Tibial nerve (tissue), 4 donors: ENCODE results near the gene SEMA3A. TPM values are rescaled to one million over a fixed set of nuclear protein-coding genes. Genes with fewer than 3 reads are reported as not detected.

Experiments
- DNase-seq, 2 donors: peaks; one replicate each; pipeline ENCODE4 v3.0.0-alpha.2; 2019; ENCODE audit warnings: low spot score in 2 of 2
- H3K27ac ChIP-seq, 4 donors: fragments of 200-600 bp; sonication (generic) in 3 of 4; one replicate each; pipeline ENCODE4 v1.5.1; 2017 to 2019; ENCODE audit warnings: mild to moderate bottlenecking in 1 of 4
- H3K27me3 ChIP-seq, 2 donors: fragments of 200-600 bp; sonication (generic) in 1 of 2; one replicate each; pipeline versions ENCODE4 v1.5.1 to v1.6.0; 2017 to 2019
- H3K36me3 ChIP-seq, 3 donors: fragments of 200-600 bp; sonication (generic); one replicate each; pipeline ENCODE4 v1.5.1; 2018 to 2019
- H3K4me1 ChIP-seq, 4 donors: fragments of 200-600 bp; sonication (generic) in 3 of 4; one replicate each; pipeline ENCODE4 v1.5.1; 2017 to 2019
- H3K4me3 ChIP-seq, 4 donors: fragments of 200-600 bp; sonication (generic) in 3 of 4; one replicate each; pipeline ENCODE4 v1.5.1; 2017 to 2019; ENCODE audit warnings: mild to moderate bottlenecking in 1 of 4, moderate library complexity in 1 of 4
- H3K9me3 ChIP-seq, 4 donors: fragments of 200-600 bp; sonication (generic) in 3 of 4; one replicate each; pipeline ENCODE4 v1.5.1; 2017 to 2019
- CTCF ChIP-seq, 5 experiments: fragments of 200-600 bp in 3 of 5; fragments of 450-650 bp in 2 of 5; sonication (generic) in 3 of 5; IDR thresholded peaks; one replicate each; pipeline ENCODE4 v1.5.1; 2016 to 2019; ENCODE audit warnings: antibody characterized with exemption in 5 of 5, mild to moderate bottlenecking in 3 of 5, moderate library complexity in 2 of 5
- EP300 ChIP-seq, 2 donors: sonication (generic); formaldehyde crosslinking; IDR thresholded peaks; one replicate each; pipeline ENCODE4 v1.6.1; 2017; ENCODE audit warnings: antibody characterized with exemption in 2 of 2, mild to moderate bottlenecking in 1 of 2
- POLR2A ChIP-seq, 2 donors: fragments of 450-650 bp; IDR thresholded peaks; one replicate each; pipeline ENCODE4 v1.6.1; 2017; ENCODE audit warnings: antibody characterized with exemption in 2 of 2, mild to moderate bottlenecking in 2 of 2, moderate library complexity in 2 of 2
- WGBS, 2 donors: methylation state at CpG; one replicate each; pipeline ENCODE4 v1.1.5; 2018; 5-methylcytosine and 5-hydroxymethylcytosine counted together
- total RNA-seq, 4 donors: library from RNA; depleted of rRNA; stranded (reverse); fragments of >200 nt; gene quantifications; one replicate each; pipeline ENCODE4 v1.1.0, GENCODE V29; 2016

Gene SEMA3A
- total RNA-seq, 4 donors from 2014 or later: 2.9 to 9.3 (median 6.8) TPM

- Histone ChIP-seq H3K4me3 (no peak overlapping the region), H3K36me3 (no peaks in the 10 kb centered on the region), H3K27ac (no peak overlapping the region), H3K4me1 (no peaks in the 10 kb centered on the region), H3K9me3 (no peaks in the 10 kb centered on the region), H3K27me3 (no peaks in the 10 kb centered on the region)
- WGBS, 2 donors: 71% methylated on average over 3 of the region's 3 CpGs
- no peak for DNase-seq
- no peak for TF ChIP-seq POLR2A (IDR thresholded peaks at IDR 0.05)
- TF ChIP-seq EP300 (IDR thresholded peaks at IDR 0.05): no peak
- no peak for TF ChIP-seq CTCF (IDR thresholded peaks at IDR 0.05)
These were observed 89.8 kb downstream of the SEMA3A start for GRCh38 chr7:84104826-84105225.

GRCh38 chr7:84102213-84102612 is 92.4 kb downstream of the SEMA3A start:
- no peaks in the 10 kb centered on the region for H3K9me3 ChIP-seq
- TF ChIP-seq POLR2A (IDR thresholded peaks at IDR 0.05) (no peak), CTCF (IDR thresholded peaks at IDR 0.05) (no peak), EP300 (IDR thresholded peaks at IDR 0.05) (no peak)
- no peak overlapping the region for H3K4me3 ChIP-seq
- DNase-seq: no peak
- no peaks in the 10 kb centered on the region for H3K4me1 ChIP-seq
- H3K36me3 ChIP-seq: no peaks in the 10 kb centered on the region
- WGBS, 2 donors: 85% methylated on average over 1 of the region's 1 CpG
- no peaks in the 10 kb centered on the region for H3K27me3 ChIP-seq
- H3K27ac ChIP-seq: no peak overlapping the region

- Histone ChIP-seq H3K9me3 (no peaks in the 10 kb centered on the region), H3K27me3 (no peaks in the 10 kb centered on the region), H3K4me1 (no peaks in the 10 kb centered on the region), H3K27ac (no peak overlapping the region), H3K36me3 (no peaks in the 10 kb centered on the region), H3K4me3 (no peak overlapping the region)
- 94 to 97% methylated on average over 1 of the region's 1 CpG for WGBS, 2 donors
- TF ChIP-seq CTCF (IDR thresholded peaks at IDR 0.05) (no peak), EP300 (IDR thresholded peaks at IDR 0.05) (no peak), POLR2A (IDR thresholded peaks at IDR 0.05) (no peak)
- DNase-seq: no peak
These were observed 93.7 kb downstream of the SEMA3A start for GRCh38 chr7:84100866-84101265.

GRCh38 chr7:84095971-84096370 is 98.6 kb downstream of the SEMA3A start:
- WGBS, 2 donors: 62 to 72% methylated on average over 2 of the region's 2 CpGs
- no peak for DNase-seq
- Histone ChIP-seq H3K36me3 (no peaks in the 10 kb centered on the region), H3K4me1 (no peaks in the 10 kb centered on the region), H3K4me3 (no peak overlapping the region), H3K27me3 (no peaks in the 10 kb centered on the region), H3K27ac (no peak overlapping the region), H3K9me3 (no peaks in the 10 kb centered on the region)
- TF ChIP-seq CTCF (IDR thresholded peaks at IDR 0.05) (no peak), EP300 (IDR thresholded peaks at IDR 0.05) (no peak), POLR2A (IDR thresholded peaks at IDR 0.05) (no peak)

- no peak for TF ChIP-seq POLR2A (IDR thresholded peaks at IDR 0.05)
- TF ChIP-seq EP300 (IDR thresholded peaks at IDR 0.05): no peak
- no peak for TF ChIP-seq CTCF (IDR thresholded peaks at IDR 0.05)
- Histone ChIP-seq H3K27ac (no peak overlapping the region), H3K4me1 (no peaks in the 10 kb centered on the region), H3K36me3 (no peaks in the 10 kb centered on the region), H3K9me3 (no peaks in the 10 kb centered on the region), H3K27me3 (no peaks in the 10 kb centered on the region), H3K4me3 (no peak overlapping the region)
- DNase-seq: no peak
- WGBS, 2 donors: 23 to 25% methylated on average over 5 of the region's 5 CpGs
These were observed 102.4 kb downstream of the SEMA3A start for GRCh38 chr7:84092207-84092606.
